ENCODE measurements around the gene CEP164.
"Not testable (repeated sequence)": the region's sequence is repeated elsewhere in the genome, so short reads cannot be mapped to it uniquely, and the experiment has no call there.

CEP164 gene

DNA sequence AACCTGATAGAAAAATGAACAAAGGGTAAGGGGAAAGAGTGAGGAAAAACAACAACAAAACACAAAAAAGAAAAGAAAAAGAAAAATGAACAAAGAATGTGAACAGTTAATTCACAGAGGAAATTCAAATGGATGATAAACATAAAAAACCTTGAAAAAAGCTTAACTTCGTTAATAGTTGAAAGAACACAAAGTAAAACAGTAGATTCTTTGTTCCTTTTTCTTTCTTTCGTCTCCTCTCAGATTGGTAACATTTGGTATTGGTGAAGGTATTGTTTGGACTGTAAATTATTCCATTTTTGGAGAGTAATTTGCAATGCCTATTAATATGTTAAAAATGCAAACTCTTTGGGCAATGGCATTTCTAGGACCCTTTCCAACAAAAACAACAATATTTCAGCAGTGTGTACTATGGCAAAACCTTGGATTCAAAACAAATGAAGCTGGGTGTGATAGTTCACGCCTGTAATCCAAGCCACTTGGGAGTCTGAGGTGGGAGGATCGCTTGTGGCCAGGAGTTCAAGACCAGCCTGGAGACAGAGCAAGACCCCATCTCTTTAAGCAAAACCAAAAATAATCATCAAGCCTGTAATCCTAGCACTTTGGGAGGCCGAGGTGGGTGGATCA is 8.3 kb upstream of the CEP164 start:
- no peak overlapping the region for H3K4me3 ChIP-seq (ENCODE audit: low read length in 2 of 2)
- no peak overlapping the region for H3K9ac ChIP-seq (ENCODE audit: low read depth in 1 of 2, low read length in 2 of 2)
- no peaks in the 10 kb centered on the region for H3K9me3 ChIP-seq (ENCODE audit: control insufficient read depth in 2 of 2, low read length in 2 of 2)
- no peaks in the 10 kb centered on the region for H3K27me3 ChIP-seq (ENCODE audit: control insufficient read depth in 2 of 2, insufficient read depth in 2 of 2, low read length in 2 of 2)
- peaks cover 10 to 15% of the 10 kb centered on the region in 2 donors for H3K4me1 ChIP-seq (ENCODE audit: control insufficient read depth in 2 of 2, insufficient read depth in 2 of 2, low read length in 2 of 2)
- H3K27ac ChIP-seq (ENCODE audit: low read depth in 2 of 2, low read length in 2 of 2) = no peak overlapping the region
- no peaks in the 10 kb centered on the region for H3K36me3 ChIP-seq (ENCODE audit: control insufficient read depth in 2 of 2, insufficient read depth in 2 of 2, low read length in 2 of 2)

GRCh38 chr11:117327255-117327566 is 443 bp upstream of the CEP164 start:
- not testable (repeated sequence) for H3K27me3 ChIP-seq (ENCODE audit: control insufficient read depth in 2 of 2, insufficient read depth in 2 of 2, low read length in 2 of 2); H3K9me3 ChIP-seq (ENCODE audit: control insufficient read depth in 2 of 2, low read length in 2 of 2); H3K36me3 ChIP-seq (ENCODE audit: control insufficient read depth in 2 of 2, insufficient read depth in 2 of 2, low read length in 2 of 2); H3K27ac ChIP-seq (ENCODE audit: low read depth in 2 of 2, low read length in 2 of 2); H3K4me1 ChIP-seq (ENCODE audit: control insufficient read depth in 2 of 2, insufficient read depth in 2 of 2, low read length in 2 of 2); H3K9ac ChIP-seq (ENCODE audit: low read depth in 1 of 2, low read length in 2 of 2)
- peak overlapping the region; percentile 80 to 89 for H3K4me3 ChIP-seq (ENCODE audit: low read length in 2 of 2)

- Histone ChIP-seq H3K27me3 (ENCODE audit: control insufficient read depth in 2 of 2, insufficient read depth in 2 of 2, low read length in 2 of 2) (no peaks in the 10 kb centered on the region), H3K27ac (ENCODE audit: low read depth in 2 of 2, low read length in 2 of 2) (peak overlapping the region; percentile 85 to 87), H3K9ac (ENCODE audit: low read depth in 1 of 2, low read length in 2 of 2) (peak overlapping the region; percentile 72 to 80), H3K4me1 (ENCODE audit: control insufficient read depth in 2 of 2, insufficient read depth in 2 of 2, low read length in 2 of 2) (peaks cover 6 to 7% of the 10 kb centered on the region in 2 donors), H3K36me3 (ENCODE audit: control insufficient read depth in 2 of 2, insufficient read depth in 2 of 2, low read length in 2 of 2) (no peaks in the 10 kb centered on the region), H3K4me3 (ENCODE audit: low read length in 2 of 2) (peak overlapping the region; percentile 80 to 89), H3K9me3 (ENCODE audit: control insufficient read depth in 2 of 2, low read length in 2 of 2) (no peaks in the 10 kb centered on the region)
These were observed 839 bp downstream of the CEP164 start for GRCh38 chr11:117328375-117329010.

- Histone ChIP-seq H3K27ac (ENCODE audit: low read depth in 2 of 2, low read length in 2 of 2) (no peak overlapping the region), H3K4me1 (ENCODE audit: control insufficient read depth in 2 of 2, insufficient read depth in 2 of 2, low read length in 2 of 2) (peaks cover 6 to 7% of the 10 kb centered on the region in 2 donors), H3K9ac (ENCODE audit: low read depth in 1 of 2, low read length in 2 of 2) (no peak overlapping the region), H3K27me3 (ENCODE audit: control insufficient read depth in 2 of 2, insufficient read depth in 2 of 2, low read length in 2 of 2) (no peaks in the 10 kb centered on the region), H3K4me3 (ENCODE audit: low read length in 2 of 2) (no peak overlapping the region), H3K9me3 (ENCODE audit: control insufficient read depth in 2 of 2, low read length in 2 of 2) (no peaks in the 10 kb centered on the region), H3K36me3 (ENCODE audit: control insufficient read depth in 2 of 2, insufficient read depth in 2 of 2, low read length in 2 of 2) (peaks cover 0 to 2% of the 10 kb centered on the region in 2 donors)
These were observed 5.2 kb downstream of the CEP164 start for GRCh38 chr11:117332843-117333242.

GRCh38 chr11:117333917-117334316 is 6.3 kb downstream of the CEP164 start:
- H3K9ac ChIP-seq (ENCODE audit: low read depth in 1 of 2, low read length in 2 of 2) = no peak overlapping the region
- H3K27ac ChIP-seq (ENCODE audit: low read depth in 2 of 2, low read length in 2 of 2) = no peak overlapping the region
- H3K4me1 ChIP-seq (ENCODE audit: control insufficient read depth in 2 of 2, insufficient read depth in 2 of 2, low read length in 2 of 2) = peaks cover 2 to 4% of the 10 kb centered on the region in 2 donors
- H3K9me3 ChIP-seq (ENCODE audit: control insufficient read depth in 2 of 2, low read length in 2 of 2) = no peaks in the 10 kb centered on the region
- H3K27me3 ChIP-seq (ENCODE audit: control insufficient read depth in 2 of 2, insufficient read depth in 2 of 2, low read length in 2 of 2) = no peaks in the 10 kb centered on the region
- H3K4me3 ChIP-seq (ENCODE audit: low read length in 2 of 2) = no peak overlapping the region
- H3K36me3 ChIP-seq (ENCODE audit: control insufficient read depth in 2 of 2, insufficient read depth in 2 of 2, low read length in 2 of 2) = peaks cover under 1 to 7% of the 10 kb centered on the region in 2 donors

- no peak overlapping the region for H3K4me3 ChIP-seq (ENCODE audit: low read length in 2 of 2)
- H3K27me3 ChIP-seq (ENCODE audit: control insufficient read depth in 2 of 2, insufficient read depth in 2 of 2, low read length in 2 of 2) = no peaks in the 10 kb centered on the region
- peaks cover 3 to 9% of the 10 kb centered on the region in 2 donors for H3K36me3 ChIP-seq (ENCODE audit: control insufficient read depth in 2 of 2, insufficient read depth in 2 of 2, low read length in 2 of 2)
- no peak overlapping the region for H3K9ac ChIP-seq (ENCODE audit: low read depth in 1 of 2, low read length in 2 of 2)
- H3K4me1 ChIP-seq (ENCODE audit: control insufficient read depth in 2 of 2, insufficient read depth in 2 of 2, low read length in 2 of 2) = no peaks in the 10 kb centered on the region
- no peaks in the 10 kb centered on the region for H3K9me3 ChIP-seq (ENCODE audit: control insufficient read depth in 2 of 2, low read length in 2 of 2)
- no peak overlapping the region for H3K27ac ChIP-seq (ENCODE audit: low read depth in 2 of 2, low read length in 2 of 2)
These were observed 7.2 kb downstream of the CEP164 start for GRCh38 chr11:117334896-117335295.

DNA sequence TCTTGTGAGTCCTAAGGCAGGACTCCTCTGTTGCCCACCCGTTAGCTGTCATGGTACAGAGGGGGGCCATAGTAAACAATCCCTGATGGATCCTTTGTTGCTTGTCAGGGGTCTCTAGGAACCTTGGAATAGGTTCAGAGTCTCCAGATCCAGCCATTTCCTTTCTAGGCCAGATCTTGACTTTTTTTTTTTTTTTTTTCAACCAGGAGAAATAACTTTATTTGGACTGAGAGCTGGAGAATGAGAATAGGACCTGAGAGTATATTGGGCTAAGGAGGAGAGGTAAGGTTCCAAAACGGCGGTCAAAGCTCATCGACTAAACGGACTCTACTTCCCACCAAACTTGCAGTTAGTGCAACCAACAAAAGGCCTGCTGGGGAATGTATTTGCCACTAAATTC is 7.7 kb downstream of the CEP164 start:
- H3K36me3 ChIP-seq (ENCODE audit: control insufficient read depth in 2 of 2, insufficient read depth in 2 of 2, low read length in 2 of 2) = peaks cover 3 to 9% of the 10 kb centered on the region in 2 donors

DNA sequence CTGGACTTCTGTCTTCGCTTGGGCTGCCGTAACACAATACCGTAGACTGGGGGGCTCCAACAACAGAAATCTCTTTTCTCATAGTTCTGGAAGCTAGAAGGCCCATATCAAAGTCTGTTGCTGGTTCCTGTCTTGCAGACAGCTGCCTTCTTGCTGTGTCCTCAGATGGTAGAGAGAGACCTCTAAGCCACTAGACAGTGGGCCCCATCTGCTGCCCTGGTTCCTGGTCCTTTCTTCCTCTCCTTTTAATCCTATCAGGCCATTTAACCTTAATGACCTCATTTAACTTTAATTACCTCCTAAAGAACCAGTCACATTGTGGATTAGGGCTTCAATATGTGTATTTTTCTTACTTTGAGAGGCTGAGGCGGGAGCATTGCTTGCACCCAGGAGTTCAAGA is 9.4 kb downstream of the CEP164 start:
- Histone ChIP-seq H3K9me3 (ENCODE audit: control insufficient read depth in 2 of 2, low read length in 2 of 2) (no peaks in the 10 kb centered on the region), H3K27me3 (ENCODE audit: control insufficient read depth in 2 of 2, insufficient read depth in 2 of 2, low read length in 2 of 2) (no peaks in the 10 kb centered on the region), H3K27ac (ENCODE audit: low read depth in 2 of 2, low read length in 2 of 2) (no peak overlapping the region), H3K36me3 (ENCODE audit: control insufficient read depth in 2 of 2, insufficient read depth in 2 of 2, low read length in 2 of 2) (peaks cover 3 to 9% of the 10 kb centered on the region in 2 donors), H3K4me1 (ENCODE audit: control insufficient read depth in 2 of 2, insufficient read depth in 2 of 2, low read length in 2 of 2) (no peaks in the 10 kb centered on the region), H3K9ac (ENCODE audit: low read depth in 1 of 2, low read length in 2 of 2) (no peak overlapping the region), H3K4me3 (ENCODE audit: low read length in 2 of 2) (no peak overlapping the region)

More for the DNA sequence above, 7.7 kb downstream of the CEP164 start:
- Histone ChIP-seq H3K9me3 (ENCODE audit: control insufficient read depth in 2 of 2, low read length in 2 of 2) (no peaks in the 10 kb centered on the region), H3K27me3 (ENCODE audit: control insufficient read depth in 2 of 2, insufficient read depth in 2 of 2, low read length in 2 of 2) (no peaks in the 10 kb centered on the region), H3K27ac (ENCODE audit: low read depth in 2 of 2, low read length in 2 of 2) (no peak overlapping the region), H3K4me1 (ENCODE audit: control insufficient read depth in 2 of 2, insufficient read depth in 2 of 2, low read length in 2 of 2) (no peaks in the 10 kb centered on the region), H3K4me3 (ENCODE audit: low read length in 2 of 2) (no peak overlapping the region), H3K9ac (ENCODE audit: low read depth in 1 of 2, low read length in 2 of 2) (no peak overlapping the region)

GRCh38 chr11:117345039-117345438 is 17.4 kb downstream of the CEP164 start:
- no peak overlapping the region for H3K9ac ChIP-seq (ENCODE audit: low read depth in 1 of 2, low read length in 2 of 2)
- H3K9me3 ChIP-seq (ENCODE audit: control insufficient read depth in 2 of 2, low read length in 2 of 2) = no peaks in the 10 kb centered on the region
- H3K36me3 ChIP-seq (ENCODE audit: control insufficient read depth in 2 of 2, insufficient read depth in 2 of 2, low read length in 2 of 2) = peaks cover 15 to 20% of the 10 kb centered on the region in 2 donors
- H3K4me1 ChIP-seq (ENCODE audit: control insufficient read depth in 2 of 2, insufficient read depth in 2 of 2, low read length in 2 of 2) = no peaks in the 10 kb centered on the region
- H3K4me3 ChIP-seq (ENCODE audit: low read length in 2 of 2) = no peak overlapping the region
- no peak overlapping the region for H3K27ac ChIP-seq (ENCODE audit: low read depth in 2 of 2, low read length in 2 of 2)
- H3K27me3 ChIP-seq (ENCODE audit: control insufficient read depth in 2 of 2, insufficient read depth in 2 of 2, low read length in 2 of 2) = no peaks in the 10 kb centered on the region

- no peak overlapping the region for H3K27ac ChIP-seq (ENCODE audit: low read depth in 2 of 2, low read length in 2 of 2)
- H3K36me3 ChIP-seq (ENCODE audit: control insufficient read depth in 2 of 2, insufficient read depth in 2 of 2, low read length in 2 of 2) = peaks cover 10 to 36% of the 10 kb centered on the region in 2 donors
- no peaks in the 10 kb centered on the region for H3K4me1 ChIP-seq (ENCODE audit: control insufficient read depth in 2 of 2, insufficient read depth in 2 of 2, low read length in 2 of 2)
- no peak overlapping the region for H3K4me3 ChIP-seq (ENCODE audit: low read length in 2 of 2)
- no peaks in the 10 kb centered on the region for H3K9me3 ChIP-seq (ENCODE audit: control insufficient read depth in 2 of 2, low read length in 2 of 2)
- no peaks in the 10 kb centered on the region for H3K27me3 ChIP-seq (ENCODE audit: control insufficient read depth in 2 of 2, insufficient read depth in 2 of 2, low read length in 2 of 2)
- H3K9ac ChIP-seq (ENCODE audit: low read depth in 1 of 2, low read length in 2 of 2) = no peak overlapping the region
These were observed 26.9 kb downstream of the CEP164 start for GRCh38 chr11:117354550-117354949.

Data from mucosa of rectum (tissue), 2 donors.